ENCODE measurements around the gene DGLUCY. TPM values are rescaled to one million over a fixed set of nuclear protein-coding genes. Genes with fewer than 3 reads are reported as not detected.

The DGLUCY gene
- total RNA-seq, 2 donors from 2014 or later: 88.0 to 148 TPM

GRCh38 chr14:91216731-91217226 lies 102.9 kb downstream of the DGLUCY start:
- Histone ChIP-seq H3K27me3 (replicated peaks; ENCODE audit: insufficient read depth) (no peaks in the 10 kb centered on the region), H3K4me3 (no peak overlapping the region), H3K36me3 (peaks cover 5 to 9% of the 10 kb centered on the region in 2 donors), H3K9me3 (no peaks in the 10 kb centered on the region), H3K27ac (no peak overlapping the region), H3K4me1 (replicated peaks) (no peaks in the 10 kb centered on the region)
- TF ChIP-seq POLR2AphosphoS5 (IDR thresholded peaks at IDR 0.05): no peak
- TF ChIP-seq, protein P1, sequence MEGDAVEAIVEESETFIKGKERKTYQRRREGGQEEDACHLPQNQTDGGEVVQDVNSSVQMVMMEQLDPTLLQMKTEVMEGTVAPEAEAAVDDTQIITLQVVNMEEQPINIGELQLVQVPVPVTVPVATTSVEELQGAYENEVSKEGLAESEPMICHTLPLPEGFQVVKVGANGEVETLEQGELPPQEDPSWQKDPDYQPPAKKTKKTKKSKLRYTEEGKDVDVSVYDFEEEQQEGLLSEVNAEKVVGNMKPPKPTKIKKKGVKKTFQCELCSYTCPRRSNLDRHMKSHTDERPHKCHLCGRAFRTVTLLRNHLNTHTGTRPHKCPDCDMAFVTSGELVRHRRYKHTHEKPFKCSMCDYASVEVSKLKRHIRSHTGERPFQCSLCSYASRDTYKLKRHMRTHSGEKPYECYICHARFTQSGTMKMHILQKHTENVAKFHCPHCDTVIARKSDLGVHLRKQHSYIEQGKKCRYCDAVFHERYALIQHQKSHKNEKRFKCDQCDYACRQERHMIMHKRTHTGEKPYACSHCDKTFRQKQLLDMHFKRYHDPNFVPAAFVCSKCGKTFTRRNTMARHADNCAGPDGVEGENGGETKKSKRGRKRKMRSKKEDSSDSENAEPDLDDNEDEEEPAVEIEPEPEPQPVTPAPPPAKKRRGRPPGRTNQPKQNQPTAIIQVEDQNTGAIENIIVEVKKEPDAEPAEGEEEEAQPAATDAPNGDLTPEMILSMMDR (IDR thresholded peaks at IDR 0.05): no peak
- TF ChIP-seq POLR2A (IDR thresholded peaks at IDR 0.05): no peak
- intact Hi-C loops (cut with DNase I): no loop called here
- WGBS: 95% methylated on average over 13 of the region's 13 CpGs
- DNase-seq (ENCODE audit: low spot score): no peak

DNA sequence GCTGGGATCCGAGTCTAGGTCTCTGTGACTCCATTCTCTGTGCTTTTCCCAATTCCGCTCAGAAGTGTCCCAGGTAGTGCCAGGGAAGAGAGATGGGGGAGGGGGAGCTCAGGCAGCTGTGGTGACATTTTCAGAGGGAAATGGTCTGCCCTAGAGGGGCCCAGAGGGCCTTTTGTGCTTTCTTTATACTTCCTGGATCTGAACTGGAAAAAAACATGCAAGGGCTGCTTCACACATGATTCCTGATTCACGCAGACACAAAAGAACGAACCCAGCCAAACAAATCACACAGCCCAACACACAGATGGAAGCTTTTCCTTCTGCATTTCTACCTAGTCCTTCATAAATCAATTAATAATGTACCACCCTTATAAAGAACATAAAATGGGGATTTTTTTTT lies 104.1 kb downstream of the DGLUCY start:
- DNase-seq (ENCODE audit: low spot score): no peak
- 96% methylated on average over 4 of the region's 4 CpGs for WGBS
- H3K4me3 ChIP-seq: no peak overlapping the region
- TF ChIP-seq POLR2AphosphoS5 (IDR thresholded peaks at IDR 0.05): no peak
- TF ChIP-seq, protein P1 (IDR thresholded peaks at IDR 0.05): no peak
- TF ChIP-seq POLR2A (IDR thresholded peaks at IDR 0.05): no peak
- no peak overlapping the region for H3K27ac ChIP-seq
- H3K36me3 ChIP-seq: peaks cover 5 to 6% of the 10 kb centered on the region in 2 donors
- H3K9me3 ChIP-seq: no peaks in the 10 kb centered on the region
- no peaks in the 10 kb centered on the region for H3K27me3 ChIP-seq (replicated peaks; ENCODE audit: insufficient read depth)
- no peaks in the 10 kb centered on the region for H3K4me1 ChIP-seq (replicated peaks)
- intact Hi-C loops (cut with DNase I): no loop called here

- TF ChIP-seq POLR2A (IDR thresholded peaks at IDR 0.05) (no peak), POLR2AphosphoS5 (IDR thresholded peaks at IDR 0.05) (no peak)
- TF ChIP-seq, protein P1 (IDR thresholded peaks at IDR 0.05): no peak
- no peak overlapping the region for H3K4me3 ChIP-seq
- H3K27me3 ChIP-seq (replicated peaks; ENCODE audit: insufficient read depth): no peaks in the 10 kb centered on the region
- WGBS: 58% methylated on average over 13 of the region's 13 CpGs
- peak overlapping the region; percentile 15 to 39 for H3K27ac ChIP-seq
- no peak for DNase-seq (ENCODE audit: low spot score)
- no peaks in the 10 kb centered on the region for H3K9me3 ChIP-seq
- no peaks in the 10 kb centered on the region for H3K4me1 ChIP-seq (replicated peaks)
- peaks cover 5 to 6% of the 10 kb centered on the region in 2 donors for H3K36me3 ChIP-seq
- intact Hi-C loops (cut with DNase I): no loop called here
Observed at GRCh38 chr14:91219517-91220389, 105.9 kb downstream of the DGLUCY start.

DNA sequence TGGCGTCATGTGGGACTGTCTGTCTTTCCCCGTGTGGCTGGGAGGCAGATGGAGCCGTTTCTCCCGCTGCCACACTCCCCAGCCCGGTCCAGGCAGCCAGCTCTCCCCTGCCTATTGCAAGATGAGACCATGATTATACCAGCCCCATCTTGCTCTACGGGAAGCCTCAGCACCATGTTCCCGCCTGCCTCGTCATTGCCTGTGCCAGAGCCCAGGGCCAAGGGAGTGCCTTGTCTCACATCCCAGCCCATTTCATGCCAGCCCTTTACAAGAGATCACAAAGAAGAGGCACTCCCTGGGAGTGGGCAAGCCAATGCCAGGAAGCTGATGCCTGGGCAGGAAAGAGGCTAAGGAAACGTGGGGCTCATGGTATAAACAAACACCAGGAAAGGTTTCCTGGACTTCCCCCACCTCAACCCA lies 106.7 kb downstream of the DGLUCY start:
- H3K27ac ChIP-seq: peak overlapping the region; percentile 15 to 39
- peaks cover 1 to 5% of the 10 kb centered on the region in 2 donors for H3K36me3 ChIP-seq
- 63% methylated on average over 8 of the region's 9 CpGs for WGBS
- peak; percentile 69 for DNase-seq (ENCODE audit: low spot score)
- TF ChIP-seq, protein P1 (IDR thresholded peaks at IDR 0.05): no peak
- TF ChIP-seq POLR2AphosphoS5 (IDR thresholded peaks at IDR 0.05): peak; percentile 59
- intact Hi-C loops (cut with DNase I): no loop called here
- H3K4me3 ChIP-seq: no peak overlapping the region
- H3K4me1 ChIP-seq (replicated peaks): no peaks in the 10 kb centered on the region
- H3K27me3 ChIP-seq (replicated peaks; ENCODE audit: insufficient read depth): no peaks in the 10 kb centered on the region
- no peaks in the 10 kb centered on the region for H3K9me3 ChIP-seq

Data from prostate gland (tissue), 2 donors.